ENCODE data around the gene RPL14.

DNA sequence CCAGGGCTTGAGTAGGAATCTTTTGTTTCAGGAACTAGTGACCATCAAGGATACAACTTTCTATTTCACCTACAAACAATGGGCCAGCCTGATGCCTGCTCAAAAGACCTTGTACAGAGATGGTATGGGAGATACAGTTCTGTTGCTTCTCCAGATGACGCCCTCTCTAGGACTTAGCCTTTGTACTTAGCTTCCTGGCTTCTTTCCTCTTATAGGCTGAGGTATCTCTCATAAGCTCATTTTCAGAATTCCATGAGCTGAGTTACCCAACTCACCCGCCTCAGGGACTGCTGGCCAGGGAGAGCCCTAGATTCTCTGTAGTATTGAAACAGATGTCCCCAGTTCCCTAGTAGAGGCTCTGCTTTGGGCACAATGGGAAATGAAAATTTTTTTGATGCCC lies 40.1 kb downstream of the RPL14 start:
- TF ChIP-seq, protein P1, sequence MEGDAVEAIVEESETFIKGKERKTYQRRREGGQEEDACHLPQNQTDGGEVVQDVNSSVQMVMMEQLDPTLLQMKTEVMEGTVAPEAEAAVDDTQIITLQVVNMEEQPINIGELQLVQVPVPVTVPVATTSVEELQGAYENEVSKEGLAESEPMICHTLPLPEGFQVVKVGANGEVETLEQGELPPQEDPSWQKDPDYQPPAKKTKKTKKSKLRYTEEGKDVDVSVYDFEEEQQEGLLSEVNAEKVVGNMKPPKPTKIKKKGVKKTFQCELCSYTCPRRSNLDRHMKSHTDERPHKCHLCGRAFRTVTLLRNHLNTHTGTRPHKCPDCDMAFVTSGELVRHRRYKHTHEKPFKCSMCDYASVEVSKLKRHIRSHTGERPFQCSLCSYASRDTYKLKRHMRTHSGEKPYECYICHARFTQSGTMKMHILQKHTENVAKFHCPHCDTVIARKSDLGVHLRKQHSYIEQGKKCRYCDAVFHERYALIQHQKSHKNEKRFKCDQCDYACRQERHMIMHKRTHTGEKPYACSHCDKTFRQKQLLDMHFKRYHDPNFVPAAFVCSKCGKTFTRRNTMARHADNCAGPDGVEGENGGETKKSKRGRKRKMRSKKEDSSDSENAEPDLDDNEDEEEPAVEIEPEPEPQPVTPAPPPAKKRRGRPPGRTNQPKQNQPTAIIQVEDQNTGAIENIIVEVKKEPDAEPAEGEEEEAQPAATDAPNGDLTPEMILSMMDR (IDR thresholded peaks at IDR 0.05 in 2 of 3, conservative IDR thresholded peaks at IDR 0.05 in 1 of 3; ENCODE audit: control insufficient read depth in 2 of 3, extremely low read depth in 1 of 3, insufficient read depth in 1 of 3, low read depth in 3 of 3, low read length in 3 of 3): no peak
- no peak for TF ChIP-seq TCF12 (IDR thresholded peaks at IDR 0.05; ENCODE audit: low read depth, low read length)
- no peak for TF ChIP-seq CREB1 (IDR thresholded peaks at IDR 0.05; ENCODE audit: low read depth)
- TF ChIP-seq EZH2 (IDR thresholded peaks at IDR 0.05; ENCODE audit: borderline replicate concordance, control insufficient read depth, low read depth, low read length): no peak
- TF ChIP-seq POU2F2 (IDR thresholded peaks at IDR 0.05; ENCODE audit: borderline replicate concordance, low read depth, low read length): no peak
- TF ChIP-seq EP300 (IDR thresholded peaks at IDR 0.05; ENCODE audit: borderline replicate concordance in 1 of 2, control insufficient read depth in 1 of 2, low read depth in 2 of 2, low read length in 2 of 2): no peak
- TF ChIP-seq, protein P2, sequence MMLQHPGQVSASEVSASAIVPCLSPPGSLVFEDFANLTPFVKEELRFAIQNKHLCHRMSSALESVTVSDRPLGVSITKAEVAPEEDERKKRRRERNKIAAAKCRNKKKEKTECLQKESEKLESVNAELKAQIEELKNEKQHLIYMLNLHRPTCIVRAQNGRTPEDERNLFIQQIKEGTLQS (IDR thresholded peaks at IDR 0.05; ENCODE audit: borderline replicate concordance, extremely low read depth, low read depth, low read length): no peak
- TF ChIP-seq SIN3A (IDR thresholded peaks at IDR 0.05; ENCODE audit: low read depth, low read length): no peak
- no peak for TF ChIP-seq POLR2AphosphoS5 (IDR thresholded peaks at IDR 0.05; ENCODE audit: low read length)
- no peak for TF ChIP-seq YY1 (IDR thresholded peaks at IDR 0.05; ENCODE audit: low read depth, low read length)

Measured in GM12878 (cell line).